ENCODE measurements around the gene PHLPP1. TPM values are rescaled to one million over a fixed set of nuclear protein-coding genes. Genes with fewer than 3 reads are reported as not detected.

Gene PHLPP1
- total RNA-seq, 1 experiment from 2014 or later, result 13.7 TPM

- no peak for DNase-seq (ENCODE audit: low spot score)
- no peak for TF ChIP-seq EZH2 (IDR thresholded peaks at IDR 0.05; ENCODE audit: borderline replicate concordance, low read depth, low read length, poor library complexity, severe bottlenecking)
- TF ChIP-seq CTCF (conservative IDR thresholded peaks at IDR 0.05; ENCODE audit: low read depth, low read length), result no peak
- Histone ChIP-seq H3K27ac (ENCODE audit: low read depth, low read length, poor library complexity, severe bottlenecking) (no peak overlapping the region), H3K9me3 (ENCODE audit: low read depth, low read length, poor library complexity, severe bottlenecking) (peaks cover 8% of the 10 kb centered on the region), H3K4me1 (ENCODE audit: insufficient read depth, low read length, poor library complexity, severe bottlenecking) (peaks cover 22% of the 10 kb centered on the region), H3K4me3 (ENCODE audit: low read depth, low read length, poor library complexity, severe bottlenecking) (no peak overlapping the region), H3K36me3 (ENCODE audit: insufficient read depth, low read length, poor library complexity, severe bottlenecking) (no peaks in the 10 kb centered on the region), H3K27me3 (replicated peaks; ENCODE audit: insufficient read depth, low read depth, low read length, poor library complexity) (no peaks in the 10 kb centered on the region)
- ChIA-PET CTCF (no interaction called here), POLR2A (ENCODE audit: low non-redundant PET) (no interaction called here)
- no TSS peak for BruUV-seq (replicated peaks)
- intact Hi-C loops (cut with micrococcal nuclease; ENCODE audit: unreplicated experiment), result no loop called here
Measured at GRCh38 chr18:62683935-62684334, 31.4 kb upstream of the PHLPP1 start.

- no peak overlapping the region for H3K27ac ChIP-seq (ENCODE audit: low read depth, low read length, poor library complexity, severe bottlenecking)
- intact Hi-C loops (cut with micrococcal nuclease; ENCODE audit: unreplicated experiment), result no loop called here
- no peaks in the 10 kb centered on the region for H3K4me1 ChIP-seq (ENCODE audit: insufficient read depth, low read length, poor library complexity, severe bottlenecking)
- peaks cover 22% of the 10 kb centered on the region for H3K9me3 ChIP-seq (ENCODE audit: low read depth, low read length, poor library complexity, severe bottlenecking)
- H3K27me3 ChIP-seq (replicated peaks; ENCODE audit: insufficient read depth, low read depth, low read length, poor library complexity), result no peaks in the 10 kb centered on the region
- ChIA-PET CTCF (no interaction called here), POLR2A (ENCODE audit: low non-redundant PET) (no interaction called here)
- no TSS peak for BruUV-seq (replicated peaks)
- H3K4me3 ChIP-seq (ENCODE audit: low read depth, low read length, poor library complexity, severe bottlenecking), result no peak overlapping the region
- TF ChIP-seq EZH2 (IDR thresholded peaks at IDR 0.05; ENCODE audit: borderline replicate concordance, low read depth, low read length, poor library complexity, severe bottlenecking) (no peak), CTCF (conservative IDR thresholded peaks at IDR 0.05; ENCODE audit: low read depth, low read length) (no peak)
- DNase-seq (ENCODE audit: low spot score), result no peak
- H3K36me3 ChIP-seq (ENCODE audit: insufficient read depth, low read length, poor library complexity, severe bottlenecking), result no peaks in the 10 kb centered on the region
Measured at GRCh38 chr18:62688743-62689317, 26.5 kb upstream of the PHLPP1 start.

GRCh38 chr18:62690236-62690815, 25.0 kb upstream of the PHLPP1 start:
- no peak for DNase-seq (ENCODE audit: low spot score)
- H3K27me3 ChIP-seq (replicated peaks; ENCODE audit: insufficient read depth, low read depth, low read length, poor library complexity), result no peaks in the 10 kb centered on the region
- POLR2A ChIA-PET (ENCODE audit: low non-redundant PET), result no interaction called here
- CTCF ChIA-PET, result no interaction called here
- BruUV-seq (replicated peaks), result no TSS peak
- no peak for TF ChIP-seq EZH2 (IDR thresholded peaks at IDR 0.05; ENCODE audit: borderline replicate concordance, low read depth, low read length, poor library complexity, severe bottlenecking)
- TF ChIP-seq CTCF (conservative IDR thresholded peaks at IDR 0.05; ENCODE audit: low read depth, low read length), result no peak
- peaks cover 22% of the 10 kb centered on the region for H3K9me3 ChIP-seq (ENCODE audit: low read depth, low read length, poor library complexity, severe bottlenecking)
- H3K4me1 ChIP-seq (ENCODE audit: insufficient read depth, low read length, poor library complexity, severe bottlenecking), result no peaks in the 10 kb centered on the region
- H3K4me3 ChIP-seq (ENCODE audit: low read depth, low read length, poor library complexity, severe bottlenecking), result no peak overlapping the region
- intact Hi-C loops (cut with micrococcal nuclease; ENCODE audit: unreplicated experiment), result no loop called here
- H3K36me3 ChIP-seq (ENCODE audit: insufficient read depth, low read length, poor library complexity, severe bottlenecking), result no peaks in the 10 kb centered on the region
- H3K27ac ChIP-seq (ENCODE audit: low read depth, low read length, poor library complexity, severe bottlenecking), result no peak overlapping the region
